Measurements from ENCODE around the gene NPIPB8.
"Not testable (repeated sequence)": the region's sequence is repeated elsewhere in the genome, so short reads cannot be mapped to it uniquely, and the experiment has no call there.

The NPIPB8 gene

DNA sequence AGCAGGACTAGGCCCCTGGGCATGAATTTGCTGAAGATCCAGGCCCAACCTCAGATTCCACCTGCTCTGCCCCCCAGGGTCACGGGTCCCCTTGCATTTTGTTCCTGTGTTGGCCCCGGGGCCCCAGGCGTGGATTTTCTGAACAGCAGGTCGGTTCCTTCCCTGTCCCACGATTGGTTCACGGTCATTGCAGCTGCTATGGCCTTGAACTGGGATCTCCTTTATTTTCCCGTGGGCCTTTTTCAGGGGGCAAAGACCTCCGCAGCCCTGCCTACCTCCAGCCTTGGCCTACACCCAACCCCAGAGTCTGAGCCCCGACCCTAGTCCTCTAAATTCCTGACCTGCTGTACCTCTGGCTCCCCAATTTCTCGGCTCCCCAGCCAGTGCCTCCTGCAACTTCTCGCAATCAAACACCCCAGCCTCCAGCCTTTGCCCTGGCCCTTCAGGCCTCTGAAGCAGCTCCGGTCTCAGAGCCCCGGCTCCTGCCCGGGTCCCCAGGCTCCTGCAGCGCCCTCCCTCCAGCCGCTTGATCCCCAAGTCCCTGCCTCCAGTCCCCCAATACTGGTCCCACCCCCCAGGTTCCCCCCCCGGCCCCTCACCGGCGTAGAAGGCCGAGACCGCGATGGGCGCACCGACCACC lies 15.2 kb upstream of the NPIPB8 start:
- Histone ChIP-seq H3K27ac (peak overlapping the region in 6 of 21 experiments; percentile 0 to 62 (median 36)), H3K4me3 (peak overlapping the region; percentile 21 to 56 (median 42))

DNA sequence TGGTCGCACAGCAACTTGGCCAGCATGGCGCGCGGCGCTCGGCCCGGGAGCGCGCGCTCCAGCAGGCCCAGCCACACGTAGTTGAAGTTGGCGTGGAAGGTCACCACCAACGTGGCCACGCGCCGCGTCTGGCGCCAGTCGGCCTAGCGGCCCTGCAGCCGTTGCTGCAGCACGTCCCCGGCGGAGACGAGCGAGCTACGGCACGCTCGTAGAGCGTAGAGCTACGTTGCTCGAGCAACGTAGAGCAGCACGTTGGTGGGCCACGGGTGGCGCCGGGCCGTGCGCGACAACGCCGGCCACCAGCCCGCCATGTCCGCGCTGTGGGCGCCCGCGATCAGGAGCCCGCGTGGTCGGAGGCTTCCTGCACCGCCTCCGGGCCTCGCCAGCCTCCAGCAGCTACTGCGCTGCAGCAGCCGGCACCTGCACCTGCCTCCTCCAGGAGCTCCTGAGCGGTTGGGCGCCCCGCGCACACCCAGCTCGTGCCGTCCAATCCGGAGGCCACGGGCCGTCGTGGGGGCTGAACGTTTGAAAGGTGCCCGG lies 14.6 kb upstream of the NPIPB8 start:
- peak overlapping the region in 6 of 21 experiments; percentile 0 to 62 (median 36) for H3K27ac ChIP-seq
- peak overlapping the region; percentile 21 to 56 (median 42) for H3K4me3 ChIP-seq

DNA sequence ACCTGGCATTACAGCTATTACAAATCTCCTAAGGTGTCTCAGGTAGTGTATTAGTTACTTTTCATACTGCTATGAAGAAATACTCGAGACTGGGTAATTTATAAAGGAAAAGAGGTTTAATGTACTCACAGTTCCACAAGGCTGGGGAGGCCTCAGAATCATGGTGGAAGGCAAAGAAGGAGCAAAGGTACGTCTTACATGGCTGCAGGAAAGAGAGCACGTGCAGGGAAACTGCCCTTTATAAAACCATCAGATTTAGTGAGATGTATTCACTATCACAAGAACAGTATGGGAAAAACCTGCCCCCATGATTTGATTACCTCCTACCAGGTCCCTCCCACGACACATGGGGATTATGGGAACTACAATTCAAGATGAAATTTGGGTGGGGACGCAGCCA lies 7.0 kb upstream of the NPIPB8 start:
- H3K27ac ChIP-seq, H3K4me3 ChIP-seq: not testable (repeated sequence)

DNA sequence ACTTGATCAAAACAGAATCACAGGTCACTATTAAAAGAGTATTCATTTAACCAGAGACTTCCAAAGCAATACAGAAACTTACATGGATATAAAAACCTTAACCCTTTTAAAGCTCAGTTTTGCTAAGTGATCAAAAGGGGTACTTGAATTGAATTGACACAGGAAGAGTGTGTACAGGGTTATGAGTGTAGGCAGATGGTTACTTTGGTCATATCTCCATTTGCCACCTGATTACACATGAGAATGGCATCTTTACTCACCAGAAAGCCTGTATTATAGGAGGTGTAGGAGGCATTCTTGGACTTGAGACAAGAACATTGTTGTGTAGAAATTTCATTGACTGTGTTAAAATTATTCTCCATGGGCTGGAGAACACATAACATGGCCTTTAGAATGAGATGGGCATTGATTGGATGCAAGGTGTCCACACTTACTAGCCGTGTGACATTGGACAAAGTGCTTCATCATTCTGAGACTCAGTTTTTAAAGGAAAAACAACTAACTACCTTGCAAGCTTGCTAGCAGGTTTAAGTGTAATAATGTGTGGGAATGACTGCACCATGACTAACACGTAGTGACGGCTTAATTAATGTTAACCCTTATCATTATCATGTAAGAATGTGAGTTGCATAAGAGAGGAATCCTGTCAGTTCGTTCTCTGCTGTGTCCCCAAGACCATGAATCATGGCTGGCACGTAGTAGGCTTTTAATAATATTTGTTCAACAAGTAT lies 1.6 kb upstream of the NPIPB8 start:
- peak overlapping the region in 2 of 21 experiments; percentile 22 to 50 for H3K27ac ChIP-seq
- H3K4me3 ChIP-seq = not testable (repeated sequence)

DNA sequence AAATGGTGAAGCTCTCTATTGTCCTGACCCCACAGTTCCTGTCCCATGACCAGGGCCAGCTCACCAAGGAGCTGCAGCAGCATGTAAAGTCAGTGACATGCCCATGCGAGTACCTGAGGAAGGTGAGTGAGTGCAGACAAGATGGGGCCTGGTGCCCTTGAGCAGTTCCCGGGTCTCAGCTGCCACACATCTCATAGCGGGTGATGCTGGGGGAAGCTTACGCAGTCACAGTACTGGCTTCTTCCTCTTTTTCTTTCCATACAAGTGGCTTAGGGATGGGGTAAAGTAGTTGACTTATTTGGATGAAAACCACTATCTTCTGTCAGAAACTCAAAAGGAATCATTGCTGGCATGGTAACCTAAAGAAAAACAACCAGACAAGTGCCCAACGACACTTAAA lies 494 bp downstream of the NPIPB8 start:
- not testable (repeated sequence) for H3K27ac ChIP-seq, H3K4me3 ChIP-seq

DNA sequence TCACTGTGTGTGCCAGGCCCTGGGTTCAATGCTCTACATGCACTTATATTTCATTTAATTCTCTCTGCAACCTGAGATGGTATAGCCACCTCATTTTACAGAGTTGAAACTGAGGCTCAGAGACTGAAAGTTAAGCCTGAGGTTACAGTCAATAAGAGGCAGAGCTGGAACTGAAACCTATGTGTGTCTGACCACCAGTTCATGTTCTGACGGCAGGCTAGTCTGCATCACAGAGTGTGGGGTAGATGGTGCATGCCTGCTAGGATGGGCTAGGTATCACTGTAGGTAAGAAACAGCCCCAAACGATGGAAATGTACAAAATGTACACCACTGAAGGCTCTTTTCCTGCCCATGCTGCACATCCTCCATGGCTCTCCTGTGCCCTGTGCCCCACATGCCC lies 2.1 kb downstream of the NPIPB8 start:
- H3K4me3 ChIP-seq, H3K27ac ChIP-seq: not testable (repeated sequence)

DNA sequence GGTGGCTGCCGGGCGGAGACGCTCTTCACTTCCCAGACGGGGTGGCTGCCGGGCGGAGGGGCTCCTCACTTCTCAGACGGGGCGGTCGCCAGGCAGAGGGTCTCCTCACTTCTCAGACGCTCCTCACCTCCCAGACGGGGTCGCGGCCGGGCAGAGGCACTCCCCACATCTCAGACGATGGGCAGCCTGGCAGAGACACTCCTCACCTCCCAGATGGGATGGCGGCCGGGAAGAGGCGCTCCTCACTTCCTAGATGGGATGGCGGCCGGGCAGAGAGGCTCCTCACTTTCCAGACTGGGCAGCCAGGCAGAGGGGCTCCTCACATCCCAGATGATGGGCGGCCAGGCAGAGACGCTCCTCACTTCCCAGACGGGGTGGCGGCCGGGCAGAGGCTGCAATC lies 28.4 kb downstream of the NPIPB8 start:
- H3K27ac ChIP-seq, H3K4me3 ChIP-seq: not testable (repeated sequence)

DNA sequence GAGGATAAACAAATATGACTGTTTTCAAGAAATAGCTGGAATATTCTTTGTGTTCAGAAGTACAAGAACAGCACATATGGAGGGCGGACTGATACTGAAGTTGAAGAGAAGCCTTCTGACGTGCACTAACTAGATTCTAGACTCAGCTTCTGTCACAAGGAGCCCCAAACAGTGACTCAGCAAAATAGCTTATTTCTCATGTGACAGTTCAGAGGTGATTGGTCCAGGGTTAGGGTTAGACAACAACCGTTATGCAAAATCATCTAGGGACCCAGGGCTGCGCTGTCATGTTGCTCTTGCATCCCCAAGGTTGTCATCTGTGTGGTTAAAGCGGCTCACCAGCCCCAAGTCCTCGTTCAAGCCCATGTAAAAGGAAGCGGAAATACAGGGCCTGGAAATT lies 29.6 kb downstream of the NPIPB8 start:
- H3K4me3 ChIP-seq, H3K27ac ChIP-seq: not testable (repeated sequence)

DNA sequence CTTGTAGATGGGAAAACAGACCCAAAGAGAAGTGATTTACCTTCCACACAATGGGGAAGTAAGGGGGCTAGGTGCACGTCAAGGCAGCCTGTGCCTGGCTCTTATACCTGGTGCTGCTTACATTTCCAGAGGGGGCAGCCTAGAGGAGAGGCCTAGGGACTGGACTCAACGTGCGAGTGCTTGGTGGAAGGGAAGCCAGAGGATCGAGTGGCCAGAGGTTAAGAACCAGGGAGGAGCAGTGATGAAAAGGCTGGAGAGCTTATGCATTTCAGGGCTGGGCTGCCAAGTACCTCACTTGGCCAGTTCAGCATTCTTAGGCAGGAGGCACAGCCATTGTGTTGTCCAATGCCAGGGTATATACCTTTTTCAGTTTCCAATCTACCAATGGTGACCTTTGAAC lies 30.3 kb downstream of the NPIPB8 start:
- H3K27ac ChIP-seq, H3K4me3 ChIP-seq: not testable (repeated sequence)

DNA sequence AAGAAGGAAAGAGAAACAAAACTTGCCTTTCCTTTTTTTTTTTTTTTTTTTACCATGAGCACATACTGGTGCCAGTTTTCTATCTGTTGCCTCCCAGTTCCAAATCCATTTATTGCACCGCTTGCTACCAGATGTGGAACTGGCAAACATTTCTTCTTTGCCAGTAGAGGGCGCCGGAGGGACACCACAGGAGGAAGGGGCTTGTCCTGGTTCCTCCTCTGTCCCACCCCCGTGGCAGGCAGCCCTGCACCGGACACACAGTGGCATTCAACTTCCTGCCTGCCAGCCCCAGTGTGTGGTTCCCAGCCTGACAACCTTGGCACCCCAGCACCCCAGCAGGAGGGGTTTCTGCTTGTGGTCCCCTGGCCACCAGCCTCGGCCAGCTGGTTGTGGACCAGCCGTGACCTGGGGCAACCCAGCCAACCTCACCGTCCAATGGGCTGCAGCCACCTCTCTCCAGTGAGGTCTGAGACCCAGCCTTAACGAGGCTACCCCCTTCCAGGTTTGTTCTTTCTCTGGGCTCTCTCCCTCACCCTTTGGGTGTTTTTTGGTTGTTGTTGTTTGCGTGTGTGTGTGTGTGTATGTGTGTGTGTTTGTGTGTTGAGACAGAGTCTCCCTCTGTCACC lies 50.6 kb downstream of the NPIPB8 start:
- not testable (repeated sequence) for H3K4me3 ChIP-seq, H3K27ac ChIP-seq

DNA sequence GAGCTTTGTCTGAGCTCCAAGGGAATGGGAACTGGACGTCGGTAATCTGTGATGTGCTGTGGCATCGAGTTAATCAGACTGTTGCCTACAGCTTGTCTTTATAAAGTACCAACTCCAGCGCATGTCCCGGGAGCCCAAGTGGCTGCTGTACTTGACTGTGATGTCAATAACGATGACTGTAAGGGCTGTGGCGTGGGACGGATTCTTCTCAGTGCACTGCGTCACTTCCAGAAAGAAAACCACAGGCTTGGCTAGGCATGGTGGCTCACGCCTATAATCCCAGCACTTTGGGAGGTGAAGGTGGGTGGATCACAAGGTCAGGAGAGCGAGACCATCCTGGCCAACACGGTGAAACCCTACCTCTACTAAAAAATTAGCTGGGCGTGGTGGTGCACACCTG lies 51.6 kb downstream of the NPIPB8 start:
- not testable (repeated sequence) for H3K27ac ChIP-seq, H3K4me3 ChIP-seq

DNA sequence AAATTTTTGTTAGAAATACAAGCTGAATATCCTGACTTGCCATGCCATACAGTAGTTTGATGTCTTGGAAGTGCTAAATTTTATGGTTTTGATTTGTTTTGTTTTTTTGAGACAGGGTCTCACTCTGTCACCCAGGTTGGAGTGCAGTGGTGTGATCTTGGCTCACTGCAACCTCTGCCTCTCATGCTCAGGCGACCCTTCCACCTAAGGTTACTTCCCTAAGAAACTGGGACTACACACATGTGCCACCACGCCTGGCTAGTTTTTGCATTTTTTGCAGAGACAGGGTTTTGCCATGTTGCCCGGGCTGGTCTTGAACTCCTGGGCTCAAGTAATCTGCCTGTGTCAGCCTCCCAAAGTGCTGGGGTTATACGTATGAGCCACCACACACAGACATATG lies 53.9 kb downstream of the NPIPB8 start:
- H3K4me3 ChIP-seq, H3K27ac ChIP-seq: not testable (repeated sequence)

DNA sequence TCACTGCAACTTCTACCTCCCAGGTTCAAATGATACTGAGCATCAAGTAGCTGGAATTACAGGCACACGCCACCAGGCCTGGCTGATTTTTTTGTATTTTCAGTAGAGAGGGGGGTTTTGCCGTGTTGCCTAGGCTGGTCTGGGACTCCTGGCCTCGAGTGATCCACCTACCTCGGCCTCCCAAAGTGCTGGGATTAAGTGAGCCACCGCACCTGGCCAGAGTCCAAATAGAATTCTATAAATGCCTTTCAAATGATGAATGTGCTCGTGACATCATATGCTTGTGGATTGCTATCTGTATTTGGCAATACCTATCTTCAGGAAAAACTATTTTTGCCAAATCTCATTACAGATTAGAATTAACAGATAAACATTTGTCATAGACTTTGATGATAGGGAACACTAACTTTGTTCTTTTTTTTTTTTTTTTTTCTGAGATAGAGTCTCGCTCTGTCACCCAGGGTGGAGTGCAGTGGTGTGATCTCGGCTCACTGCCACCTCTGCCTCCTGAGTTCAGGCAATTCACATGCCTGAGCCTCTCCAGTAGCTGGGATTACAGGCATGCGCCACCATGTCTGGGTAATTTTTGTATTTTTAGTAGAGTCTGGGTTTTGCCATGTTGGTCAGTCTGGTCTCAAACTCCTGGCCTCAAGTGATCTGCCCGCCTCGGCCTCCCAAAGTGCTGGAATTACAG lies 55.5 kb downstream of the NPIPB8 start:
- H3K27ac ChIP-seq, H3K4me3 ChIP-seq: not testable (repeated sequence)

DNA sequence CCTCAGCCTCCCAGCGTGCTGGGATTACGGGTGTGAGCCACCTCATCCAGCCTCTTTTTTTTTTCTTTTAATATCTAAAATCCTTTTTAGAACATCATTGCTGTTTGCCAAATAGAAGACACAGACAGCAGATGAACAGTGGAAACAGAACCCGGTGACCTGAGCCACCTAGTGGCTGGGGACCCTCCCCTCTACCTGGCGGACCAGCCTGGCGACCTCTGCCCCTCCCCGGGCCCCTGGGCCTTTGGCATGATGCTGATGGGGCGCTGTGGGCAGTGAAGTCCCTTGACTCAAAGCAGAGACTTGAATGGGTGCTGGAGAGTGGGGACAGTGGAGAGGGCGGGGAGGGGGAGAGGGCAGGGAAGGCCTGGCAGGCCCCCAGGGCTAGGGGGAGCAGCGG lies 61.9 kb downstream of the NPIPB8 start:
- not testable (repeated sequence) for H3K4me3 ChIP-seq, H3K27ac ChIP-seq

DNA sequence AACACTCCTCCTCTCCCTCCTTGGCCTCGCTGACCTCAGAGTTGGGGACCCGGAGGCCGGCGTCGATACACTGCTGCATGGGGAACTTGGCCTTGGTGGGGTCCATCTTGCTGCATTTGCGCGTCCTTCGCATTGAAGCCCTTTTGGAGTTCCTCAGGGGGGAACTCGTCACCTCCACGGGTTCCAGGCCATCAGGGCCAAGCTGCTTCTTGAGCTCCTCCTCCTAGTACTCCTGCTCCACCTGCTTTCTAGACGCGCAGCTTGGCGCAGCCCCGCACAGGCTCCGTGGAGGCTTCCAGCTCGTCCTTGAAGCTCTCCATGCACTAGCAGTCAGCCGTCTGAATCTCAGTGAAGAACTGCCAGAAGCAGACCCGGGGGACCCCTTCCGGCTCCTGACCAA lies 62.5 kb downstream of the NPIPB8 start:
- not testable (repeated sequence) for H3K4me3 ChIP-seq, H3K27ac ChIP-seq

DNA sequence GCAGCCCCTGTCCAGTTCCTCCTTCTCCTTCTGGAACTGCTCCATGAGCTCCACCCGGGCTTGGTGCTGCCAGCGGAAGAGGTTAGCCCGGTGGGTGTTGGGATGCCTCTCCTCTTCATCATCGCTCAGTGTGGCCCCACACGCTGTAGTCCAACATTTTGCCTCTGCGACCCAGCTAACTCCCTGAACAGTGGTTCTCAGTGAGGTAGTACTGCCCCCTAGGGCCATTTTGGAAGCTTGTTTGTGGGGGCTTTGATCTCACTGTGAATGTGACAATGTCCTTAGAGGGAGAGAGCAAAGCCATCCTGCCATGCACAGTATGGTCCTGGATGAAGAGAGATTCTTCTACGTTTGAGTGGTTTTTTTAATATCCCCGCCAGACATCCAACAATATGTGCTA lies 63.5 kb downstream of the NPIPB8 start:
- H3K27ac ChIP-seq, H3K4me3 ChIP-seq: not testable (repeated sequence)

DNA sequence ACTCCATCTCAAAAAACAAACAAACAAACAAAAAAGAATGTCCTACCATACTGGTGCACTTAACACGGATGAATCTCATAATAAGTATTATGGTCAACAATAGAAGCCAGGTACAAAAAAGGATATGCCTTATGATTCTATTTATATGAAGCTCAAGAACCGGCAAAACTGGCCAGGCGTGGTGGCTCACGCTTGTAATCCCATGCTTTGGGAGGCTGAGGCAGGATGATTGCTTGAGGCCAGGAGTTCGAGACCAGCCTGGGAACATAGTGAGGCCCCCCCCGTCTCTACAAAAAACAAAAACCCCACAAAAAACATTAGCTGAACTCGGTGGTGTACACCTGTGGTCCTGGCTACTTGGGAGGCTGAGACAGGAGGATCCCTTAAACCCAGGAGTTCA lies 66.4 kb downstream of the NPIPB8 start:
- H3K27ac ChIP-seq, H3K4me3 ChIP-seq: not testable (repeated sequence)

Data from skin epidermis (tissue), 12 donors.